SK-N-SH treated with all-trans-retinoic acid at 6 μM for 48 hours (cell line): Measurements from ENCODE around the gene C14orf93.

Experiments used
- ATAC-seq: fragments of 200-7000 bp; cut with Tn5 transposase; 3 replicates; pipeline ENCODE4 v1.9.1; 2020; ENCODE audit warnings: mild to moderate bottlenecking, moderate library complexity
- ARNTL ChIP-seq: fragments of 450-650 bp; formaldehyde crosslinking; IDR thresholded peaks from 2 replicates; pipeline ENCODE4 v1.5.0; 2020; ENCODE audit warnings: low read depth, mild to moderate bottlenecking, moderate library complexity, borderline replicate concordance
- BACH2 ChIP-seq: fragments of 250-450 bp; sonication (Bioruptor Pico); IDR thresholded peaks from 2 replicates; pipeline ENCODE4 v1.9.0; 2021; ENCODE audit warnings: mild to moderate bottlenecking, borderline replicate concordance
- ESRRG ChIP-seq: fragments of 250-450 bp; sonication (Bioruptor Pico); IDR thresholded peaks from 2 replicates; pipeline ENCODE4 v1.6.1; 2021; ENCODE audit warnings: mild to moderate bottlenecking
- GLIS3 ChIP-seq: fragments of 250-450 bp; sonication (Bioruptor Pico); IDR thresholded peaks from 2 replicates; pipeline ENCODE4 v1.5.0; 2020; ENCODE audit warnings: mild to moderate bottlenecking, moderate library complexity
- ISL1 ChIP-seq: fragments of 250-450 bp; sonication (Bioruptor Pico); IDR thresholded peaks from 2 replicates; pipeline ENCODE4 v2.1.2; 2022; ENCODE audit warnings: mild to moderate bottlenecking, moderate library complexity
- OSR1 ChIP-seq: fragments of 250-450 bp; sonication (Bioruptor Pico); IDR thresholded peaks from 2 replicates; pipeline ENCODE4 v1.8.0; 2022; ENCODE audit warnings: moderate library complexity, mild to moderate bottlenecking, inconsistent platforms
- PPARA ChIP-seq: fragments of 250-450 bp; sonication (Bioruptor Pico); IDR thresholded peaks from 2 replicates; pipeline ENCODE4 v1.5.0; 2020; ENCODE audit warnings: mild to moderate bottlenecking, borderline replicate concordance
- RARB ChIP-seq: fragments of 250-450 bp; sonication (Bioruptor Pico); IDR thresholded peaks from 2 replicates; pipeline ENCODE4 v1.8.0; 2021; ENCODE audit warnings: mild to moderate bottlenecking, moderate library complexity
- SNAI2 ChIP-seq: fragments of 250-450 bp; sonication (Bioruptor Pico); IDR thresholded peaks from 2 replicates; pipeline ENCODE4 v1.5.0; 2020; ENCODE audit warnings: mild to moderate bottlenecking, moderate library complexity
- TCF4 ChIP-seq: fragments of 250-450 bp; sonication (Bioruptor Pico); IDR thresholded peaks from 2 replicates; pipeline ENCODE4 v1.8.0; 2021; ENCODE audit warnings: mild to moderate bottlenecking, moderate library complexity, borderline replicate concordance
- ZC3H10 ChIP-seq: fragments of 250-450 bp; sonication (Bioruptor Pico); IDR thresholded peaks from 2 replicates; pipeline ENCODE4 v1.5.1; 2021; ENCODE audit warnings: mild to moderate bottlenecking, moderate library complexity
- ZFP30 ChIP-seq: fragments of 450-650 bp; formaldehyde crosslinking; IDR thresholded peaks from 2 replicates; pipeline ENCODE4 v1.5.0; 2022; ENCODE audit warnings: mild to moderate bottlenecking, moderate library complexity
- ZNF565 ChIP-seq: fragments of 450-650 bp; formaldehyde crosslinking; conservative IDR thresholded peaks from 2 replicates; pipeline ENCODE4 v1.5.0; 2020; ENCODE audit warnings: low read depth, mild to moderate bottlenecking, moderate library complexity
- ZNF70 ChIP-seq: fragments of 450-650 bp; formaldehyde crosslinking; IDR thresholded peaks from 2 replicates; pipeline ENCODE4 v1.5.0; 2020; ENCODE audit warnings: mild to moderate bottlenecking, moderate library complexity
- ZNF8 ChIP-seq: fragments of 450-650 bp; formaldehyde crosslinking; IDR thresholded peaks from 2 replicates; pipeline ENCODE4 v1.5.0; 2020; ENCODE audit warnings: mild to moderate bottlenecking, moderate library complexity
- TF ChIP-seq, protein P1 (sequence below): fragments of 250-450 bp; sonication (Bioruptor Pico); IDR thresholded peaks from 2 replicates; pipeline ENCODE4 v1.8.0; 2020; ENCODE audit warnings: mild to moderate bottlenecking, moderate library complexity, borderline replicate concordance
- TF ChIP-seq, protein P2 (sequence below): fragments of 250-450 bp; sonication (Bioruptor Pico); IDR thresholded peaks from 2 replicates; pipeline ENCODE4 v1.8.0; 2021; ENCODE audit warnings: low read depth, mild to moderate bottlenecking, moderate library complexity, borderline replicate concordance
- TF ChIP-seq, protein P3 (sequence below): fragments of 250-450 bp; sonication (Bioruptor Pico); IDR thresholded peaks from 2 replicates; pipeline ENCODE4 v1.5.1; 2021; ENCODE audit warnings: mild to moderate bottlenecking, moderate library complexity
- TF ChIP-seq, protein P4 (sequence below): fragments of 250-450 bp; sonication (Bioruptor Pico); IDR thresholded peaks from 2 replicates; pipeline ENCODE4 v1.5.0; 2020; ENCODE audit warnings: mild to moderate bottlenecking, moderate library complexity
- TF ChIP-seq, protein P5 (sequence below): fragments of 250-450 bp; sonication (Bioruptor Pico); IDR thresholded peaks from 2 replicates; pipeline ENCODE4 v1.5.1; 2020; ENCODE audit warnings: low read depth, mild to moderate bottlenecking, moderate library complexity

Gene C14orf93

DNA sequence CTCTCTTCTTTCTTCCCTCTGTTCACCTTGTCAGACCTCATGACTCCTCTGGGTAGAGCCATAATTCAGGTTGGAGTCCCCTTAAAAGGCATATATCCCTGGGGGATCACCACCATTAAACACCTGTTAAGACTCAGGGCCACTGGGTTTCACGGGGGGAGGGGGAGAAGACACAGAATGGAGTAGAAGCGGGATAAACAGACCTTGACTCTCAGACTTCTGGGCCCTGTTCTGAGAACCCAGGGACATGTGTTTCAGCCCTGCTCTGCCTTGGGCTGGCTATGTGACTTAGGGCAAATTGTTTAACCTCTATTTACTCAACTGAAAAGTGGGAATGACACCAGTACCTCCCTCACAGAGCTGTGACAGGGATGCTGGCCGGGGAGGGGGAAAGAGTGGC, 42.7 kb upstream of the C14orf93 start:
- no peak for ATAC-seq
- TF ChIP-seq PPARA (CRISPR knock-in tag) (no peak), ISL1 (CRISPR knock-in tag) (no peak), ESRRG (CRISPR knock-in tag) (no peak), ZFP30 (no peak), ZNF8 (CRISPR knock-in tag) (no peak), GLIS3 (CRISPR knock-in tag) (no peak), TCF4 (CRISPR knock-in tag) (no peak), ZNF565 (CRISPR knock-in tag) (no peak), ARNTL (CRISPR knock-in tag) (no peak)
- TF ChIP-seq, protein P1, sequence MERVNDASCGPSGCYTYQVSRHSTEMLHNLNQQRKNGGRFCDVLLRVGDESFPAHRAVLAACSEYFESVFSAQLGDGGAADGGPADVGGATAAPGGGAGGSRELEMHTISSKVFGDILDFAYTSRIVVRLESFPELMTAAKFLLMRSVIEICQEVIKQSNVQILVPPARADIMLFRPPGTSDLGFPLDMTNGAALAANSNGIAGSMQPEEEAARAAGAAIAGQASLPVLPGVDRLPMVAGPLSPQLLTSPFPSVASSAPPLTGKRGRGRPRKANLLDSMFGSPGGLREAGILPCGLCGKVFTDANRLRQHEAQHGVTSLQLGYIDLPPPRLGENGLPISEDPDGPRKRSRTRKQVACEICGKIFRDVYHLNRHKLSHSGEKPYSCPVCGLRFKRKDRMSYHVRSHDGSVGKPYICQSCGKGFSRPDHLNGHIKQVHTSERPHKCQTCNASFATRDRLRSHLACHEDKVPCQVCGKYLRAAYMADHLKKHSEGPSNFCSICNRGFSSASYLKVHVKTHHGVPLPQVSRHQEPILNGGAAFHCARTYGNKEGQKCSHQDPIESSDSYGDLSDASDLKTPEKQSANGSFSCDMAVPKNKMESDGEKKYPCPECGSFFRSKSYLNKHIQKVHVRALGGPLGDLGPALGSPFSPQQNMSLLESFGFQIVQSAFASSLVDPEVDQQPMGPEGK = no peak

DNA sequence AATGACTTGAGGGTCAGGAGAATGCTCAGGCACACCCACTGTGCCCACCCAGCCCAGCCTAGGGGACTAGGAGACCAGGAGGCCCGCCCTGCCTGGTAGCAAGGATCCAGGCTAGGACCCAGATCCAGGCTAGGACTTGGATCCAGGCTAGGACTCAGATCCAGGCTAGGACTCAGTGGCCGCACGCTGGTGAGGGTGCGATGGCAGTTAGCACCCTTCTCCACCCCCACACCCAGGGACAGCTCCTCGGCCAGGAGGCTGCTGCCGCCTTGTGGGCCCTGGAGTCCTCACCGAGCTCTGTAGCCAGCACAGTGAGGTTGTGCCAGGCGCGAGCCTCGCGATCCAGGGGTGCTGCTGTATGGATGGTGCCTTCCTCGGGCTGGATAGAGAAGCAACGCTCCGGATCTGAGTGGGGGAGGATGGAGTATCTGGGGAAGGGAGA, 42.3 kb upstream of the C14orf93 start:
- TF ChIP-seq ZNF565 (CRISPR knock-in tag) = no peak
- no peak for TF ChIP-seq ISL1 (CRISPR knock-in tag)
- TF ChIP-seq, protein P2, sequence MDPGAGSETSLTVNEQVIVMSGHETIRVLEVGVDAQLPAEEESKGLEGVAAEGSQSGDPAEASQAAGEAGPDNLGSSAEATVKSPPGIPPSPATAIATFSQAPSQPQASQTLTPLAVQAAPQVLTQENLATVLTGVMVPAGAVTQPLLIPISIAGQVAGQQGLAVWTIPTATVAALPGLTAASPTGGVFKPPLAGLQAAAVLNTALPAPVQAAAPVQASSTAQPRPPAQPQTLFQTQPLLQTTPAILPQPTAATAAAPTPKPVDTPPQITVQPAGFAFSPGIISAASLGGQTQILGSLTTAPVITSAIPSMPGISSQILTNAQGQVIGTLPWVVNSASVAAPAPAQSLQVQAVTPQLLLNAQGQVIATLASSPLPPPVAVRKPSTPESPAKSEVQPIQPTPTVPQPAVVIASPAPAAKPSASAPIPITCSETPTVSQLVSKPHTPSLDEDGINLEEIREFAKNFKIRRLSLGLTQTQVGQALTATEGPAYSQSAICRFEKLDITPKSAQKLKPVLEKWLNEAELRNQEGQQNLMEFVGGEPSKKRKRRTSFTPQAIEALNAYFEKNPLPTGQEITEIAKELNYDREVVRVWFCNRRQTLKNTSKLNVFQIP (CRISPR knock-in tag) = no peak
- TF ChIP-seq ZNF8 (CRISPR knock-in tag) = no peak
- TF ChIP-seq BACH2 (CRISPR knock-in tag) = no peak
- TF ChIP-seq, protein P3, sequence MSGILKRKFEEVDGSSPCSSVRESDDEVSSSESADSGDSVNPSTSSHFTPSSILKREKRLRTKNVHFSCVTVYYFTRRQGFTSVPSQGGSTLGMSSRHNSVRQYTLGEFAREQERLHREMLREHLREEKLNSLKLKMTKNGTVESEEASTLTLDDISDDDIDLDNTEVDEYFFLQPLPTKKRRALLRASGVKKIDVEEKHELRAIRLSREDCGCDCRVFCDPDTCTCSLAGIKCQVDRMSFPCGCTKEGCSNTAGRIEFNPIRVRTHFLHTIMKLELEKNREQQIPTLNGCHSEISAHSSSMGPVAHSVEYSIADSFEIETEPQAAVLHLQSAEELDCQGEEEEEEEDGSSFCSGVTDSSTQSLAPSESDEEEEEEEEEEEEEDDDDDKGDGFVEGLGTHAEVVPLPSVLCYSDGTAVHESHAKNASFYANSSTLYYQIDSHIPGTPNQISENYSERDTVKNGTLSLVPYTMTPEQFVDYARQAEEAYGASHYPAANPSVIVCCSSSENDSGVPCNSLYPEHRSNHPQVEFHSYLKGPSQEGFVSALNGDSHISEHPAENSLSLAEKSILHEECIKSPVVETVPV (CRISPR knock-in tag) = no peak
- no peak for TF ChIP-seq RARB (CRISPR knock-in tag)
- TF ChIP-seq SNAI2 (CRISPR knock-in tag) = no peak
- no peak for TF ChIP-seq OSR1 (CRISPR knock-in tag)
- no peak for TF ChIP-seq ZC3H10 (CRISPR knock-in tag)
- TF ChIP-seq ARNTL (CRISPR knock-in tag) = no peak
- TF ChIP-seq, protein P4, sequence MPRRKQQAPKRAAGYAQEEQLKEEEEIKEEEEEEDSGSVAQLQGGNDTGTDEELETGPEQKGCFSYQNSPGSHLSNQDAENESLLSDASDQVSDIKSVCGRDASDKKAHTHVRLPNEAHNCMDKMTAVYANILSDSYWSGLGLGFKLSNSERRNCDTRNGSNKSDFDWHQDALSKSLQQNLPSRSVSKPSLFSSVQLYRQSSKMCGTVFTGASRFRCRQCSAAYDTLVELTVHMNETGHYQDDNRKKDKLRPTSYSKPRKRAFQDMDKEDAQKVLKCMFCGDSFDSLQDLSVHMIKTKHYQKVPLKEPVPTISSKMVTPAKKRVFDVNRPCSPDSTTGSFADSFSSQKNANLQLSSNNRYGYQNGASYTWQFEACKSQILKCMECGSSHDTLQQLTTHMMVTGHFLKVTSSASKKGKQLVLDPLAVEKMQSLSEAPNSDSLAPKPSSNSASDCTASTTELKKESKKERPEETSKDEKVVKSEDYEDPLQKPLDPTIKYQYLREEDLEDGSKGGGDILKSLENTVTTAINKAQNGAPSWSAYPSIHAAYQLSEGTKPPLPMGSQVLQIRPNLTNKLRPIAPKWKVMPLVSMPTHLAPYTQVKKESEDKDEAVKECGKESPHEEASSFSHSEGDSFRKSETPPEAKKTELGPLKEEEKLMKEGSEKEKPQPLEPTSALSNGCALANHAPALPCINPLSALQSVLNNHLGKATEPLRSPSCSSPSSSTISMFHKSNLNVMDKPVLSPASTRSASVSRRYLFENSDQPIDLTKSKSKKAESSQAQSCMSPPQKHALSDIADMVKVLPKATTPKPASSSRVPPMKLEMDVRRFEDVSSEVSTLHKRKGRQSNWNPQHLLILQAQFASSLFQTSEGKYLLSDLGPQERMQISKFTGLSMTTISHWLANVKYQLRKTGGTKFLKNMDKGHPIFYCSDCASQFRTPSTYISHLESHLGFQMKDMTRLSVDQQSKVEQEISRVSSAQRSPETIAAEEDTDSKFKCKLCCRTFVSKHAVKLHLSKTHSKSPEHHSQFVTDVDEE = no peak
- TF ChIP-seq ZFP30 = no peak
- no peak for TF ChIP-seq PPARA (CRISPR knock-in tag)
- TF ChIP-seq, protein P5, sequence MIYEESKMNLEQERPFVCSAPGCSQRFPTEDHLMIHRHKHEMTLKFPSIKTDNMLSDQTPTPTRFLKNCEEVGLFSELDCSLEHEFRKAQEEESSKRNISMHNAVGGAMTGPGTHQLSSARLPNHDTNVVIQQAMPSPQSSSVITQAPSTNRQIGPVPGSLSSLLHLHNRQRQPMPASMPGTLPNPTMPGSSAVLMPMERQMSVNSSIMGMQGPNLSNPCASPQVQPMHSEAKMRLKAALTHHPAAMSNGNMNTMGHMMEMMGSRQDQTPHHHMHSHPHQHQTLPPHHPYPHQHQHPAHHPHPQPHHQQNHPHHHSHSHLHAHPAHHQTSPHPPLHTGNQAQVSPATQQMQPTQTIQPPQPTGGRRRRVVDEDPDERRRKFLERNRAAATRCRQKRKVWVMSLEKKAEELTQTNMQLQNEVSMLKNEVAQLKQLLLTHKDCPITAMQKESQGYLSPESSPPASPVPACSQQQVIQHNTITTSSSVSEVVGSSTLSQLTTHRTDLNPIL (CRISPR knock-in tag) = no peak
- ATAC-seq = no peak

DNA sequence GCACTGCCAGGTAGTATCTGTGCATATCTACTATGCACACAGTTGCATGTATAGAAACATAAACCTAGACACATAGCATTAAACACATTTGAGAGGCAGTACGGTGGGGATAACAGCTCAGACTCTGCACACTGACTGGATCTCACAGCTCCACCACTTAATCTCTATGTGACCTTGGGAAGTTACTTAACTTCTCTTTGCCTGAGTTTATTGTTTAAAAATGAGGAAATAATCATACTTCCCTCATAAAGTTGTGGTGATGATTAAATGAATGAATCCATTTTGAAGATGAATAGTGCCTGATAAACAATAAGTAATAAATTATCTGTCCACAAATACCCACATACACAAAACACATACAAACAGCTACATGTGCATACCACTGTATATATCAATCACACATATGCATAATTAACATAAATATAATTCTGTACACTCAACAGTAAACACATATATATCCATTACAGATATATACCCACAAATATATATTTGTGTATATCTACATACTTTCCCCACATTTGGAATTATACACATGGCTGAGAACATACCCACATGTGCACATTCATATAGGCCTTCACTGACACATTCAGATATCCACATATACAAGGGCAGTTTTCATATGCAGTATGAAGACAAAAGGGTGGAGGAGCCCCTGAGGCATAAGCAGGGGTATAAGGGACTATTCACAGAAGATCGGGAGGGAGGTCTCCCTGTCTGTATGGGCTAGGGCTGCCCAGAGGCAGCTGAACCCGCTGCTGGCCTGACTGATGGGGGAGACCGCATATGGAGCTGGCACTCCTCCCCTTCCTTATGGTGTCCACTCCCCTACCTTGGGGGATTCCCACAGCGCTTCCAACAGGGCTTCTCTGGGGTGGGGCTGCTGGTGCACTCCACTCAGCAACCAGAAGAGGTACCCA, 41.5 kb upstream of the C14orf93 start:
- no peak for ATAC-seq
- TF ChIP-seq, protein P1 = no peak
- TF ChIP-seq, protein P4 = no peak
- TF ChIP-seq ZNF8 (CRISPR knock-in tag) (no peak), ESRRG (CRISPR knock-in tag) (no peak), ZFP30 (no peak), ZNF70 (CRISPR knock-in tag) (no peak)
- TF ChIP-seq, protein P3 (CRISPR knock-in tag) = no peak
